NCI-H2107 treated with DMSO at 0.1 percent for 48 hours (cell line): ENCODE results near the gene CDON.
A peak's percentile ranks its signal among the peaks of the same experiment; 100 is the strongest.

Experiments
- DNase-seq: peaks from one replicate; lab custom pipeline; 2025; ENCODE audit not compliant: unreplicated experiment; lab: John Stamatoyannopoulos, UW

CDON gene, protein sequence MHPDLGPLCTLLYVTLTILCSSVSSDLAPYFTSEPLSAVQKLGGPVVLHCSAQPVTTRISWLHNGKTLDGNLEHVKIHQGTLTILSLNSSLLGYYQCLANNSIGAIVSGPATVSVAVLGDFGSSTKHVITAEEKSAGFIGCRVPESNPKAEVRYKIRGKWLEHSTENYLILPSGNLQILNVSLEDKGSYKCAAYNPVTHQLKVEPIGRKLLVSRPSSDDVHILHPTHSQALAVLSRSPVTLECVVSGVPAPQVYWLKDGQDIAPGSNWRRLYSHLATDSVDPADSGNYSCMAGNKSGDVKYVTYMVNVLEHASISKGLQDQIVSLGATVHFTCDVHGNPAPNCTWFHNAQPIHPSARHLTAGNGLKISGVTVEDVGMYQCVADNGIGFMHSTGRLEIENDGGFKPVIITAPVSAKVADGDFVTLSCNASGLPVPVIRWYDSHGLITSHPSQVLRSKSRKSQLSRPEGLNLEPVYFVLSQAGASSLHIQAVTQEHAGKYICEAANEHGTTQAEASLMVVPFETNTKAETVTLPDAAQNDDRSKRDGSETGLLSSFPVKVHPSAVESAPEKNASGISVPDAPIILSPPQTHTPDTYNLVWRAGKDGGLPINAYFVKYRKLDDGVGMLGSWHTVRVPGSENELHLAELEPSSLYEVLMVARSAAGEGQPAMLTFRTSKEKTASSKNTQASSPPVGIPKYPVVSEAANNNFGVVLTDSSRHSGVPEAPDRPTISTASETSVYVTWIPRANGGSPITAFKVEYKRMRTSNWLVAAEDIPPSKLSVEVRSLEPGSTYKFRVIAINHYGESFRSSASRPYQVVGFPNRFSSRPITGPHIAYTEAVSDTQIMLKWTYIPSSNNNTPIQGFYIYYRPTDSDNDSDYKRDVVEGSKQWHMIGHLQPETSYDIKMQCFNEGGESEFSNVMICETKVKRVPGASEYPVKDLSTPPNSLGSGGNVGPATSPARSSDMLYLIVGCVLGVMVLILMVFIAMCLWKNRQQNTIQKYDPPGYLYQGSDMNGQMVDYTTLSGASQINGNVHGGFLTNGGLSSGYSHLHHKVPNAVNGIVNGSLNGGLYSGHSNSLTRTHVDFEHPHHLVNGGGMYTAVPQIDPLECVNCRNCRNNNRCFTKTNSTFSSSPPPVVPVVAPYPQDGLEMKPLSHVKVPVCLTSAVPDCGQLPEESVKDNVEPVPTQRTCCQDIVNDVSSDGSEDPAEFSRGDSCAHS (N-terminal part only)

DNA sequence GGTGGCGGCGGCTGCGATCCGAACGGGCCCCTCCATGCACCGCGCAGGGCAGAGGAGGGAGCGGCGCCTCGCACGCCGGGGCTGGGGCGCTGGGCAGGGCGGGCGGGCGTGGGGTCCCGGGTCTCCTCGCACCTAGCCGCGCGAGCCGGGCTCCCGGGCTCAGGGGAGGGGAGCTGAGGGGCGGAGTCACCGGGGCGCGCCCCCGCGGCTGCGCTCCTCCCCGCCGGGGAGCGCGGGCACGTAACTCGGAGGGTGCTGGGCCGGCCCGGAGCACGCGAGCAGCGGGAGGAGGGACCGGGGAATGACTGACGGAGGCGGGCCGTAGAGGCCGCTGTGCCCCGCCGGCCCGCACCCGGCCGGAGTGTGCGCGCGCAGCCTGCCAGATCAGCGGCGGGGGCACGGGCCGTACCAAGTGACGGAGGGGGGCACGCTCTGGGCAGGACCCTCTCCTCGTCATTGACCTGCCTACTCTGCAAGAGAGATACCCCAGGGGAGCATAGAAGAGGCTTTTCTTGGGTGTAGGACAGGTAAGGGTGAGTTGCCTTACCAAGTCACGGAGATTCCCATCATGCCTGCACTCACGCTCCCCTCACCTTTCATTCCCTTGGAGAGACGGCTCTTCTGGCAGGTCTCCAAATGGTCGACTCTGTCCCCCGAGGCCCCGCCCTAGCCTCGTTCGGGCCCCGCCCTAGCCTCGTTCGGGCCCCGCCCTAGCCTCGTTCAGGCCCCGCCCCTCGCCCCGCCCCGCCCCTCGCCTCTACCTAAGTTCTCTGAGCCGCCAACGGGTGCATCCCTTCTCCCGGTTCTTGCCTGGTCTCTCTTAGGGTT lies at the start of gene CDON:
CDON (minus strand) TSS at position 188 of the 828 bp plus-strand sequence. CDS start 39,390 bp downstream, outside the sequence.
- peak; percentile 54 for DNase-seq

DNA sequence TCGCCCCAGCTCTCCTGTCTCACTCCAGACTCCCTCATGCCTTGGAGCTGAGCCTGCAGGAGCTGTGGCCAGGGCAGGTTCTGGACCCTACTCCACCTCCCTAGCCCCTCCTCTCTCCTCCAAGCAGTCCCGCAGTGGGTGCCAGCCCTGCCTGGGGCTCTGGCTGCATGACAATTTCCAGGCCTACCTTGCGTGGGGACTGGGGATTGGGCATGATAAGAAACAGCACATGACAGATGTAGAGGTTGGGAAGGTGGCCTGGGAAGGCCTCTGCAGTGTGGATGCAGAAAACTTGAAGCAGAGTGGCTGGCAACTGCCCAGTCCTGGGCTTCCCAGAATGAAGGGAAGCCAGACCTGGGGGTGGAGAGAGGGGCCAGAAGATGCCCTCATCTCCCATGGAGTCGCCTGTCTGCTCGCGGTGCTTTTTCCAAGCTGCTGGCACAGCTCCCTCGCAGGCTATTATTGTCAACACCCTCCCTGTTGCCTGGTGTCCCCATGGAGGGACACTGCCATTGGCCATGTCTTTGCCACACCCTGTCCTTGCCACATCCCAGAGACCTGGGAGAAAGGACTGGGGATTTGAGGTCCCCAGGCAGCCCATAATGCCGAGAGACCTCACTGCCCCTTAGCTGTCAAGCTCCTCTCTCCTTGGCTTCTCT lies 48.9 kb upstream of the CDON start:
- DNase-seq, result no peak

DNA sequence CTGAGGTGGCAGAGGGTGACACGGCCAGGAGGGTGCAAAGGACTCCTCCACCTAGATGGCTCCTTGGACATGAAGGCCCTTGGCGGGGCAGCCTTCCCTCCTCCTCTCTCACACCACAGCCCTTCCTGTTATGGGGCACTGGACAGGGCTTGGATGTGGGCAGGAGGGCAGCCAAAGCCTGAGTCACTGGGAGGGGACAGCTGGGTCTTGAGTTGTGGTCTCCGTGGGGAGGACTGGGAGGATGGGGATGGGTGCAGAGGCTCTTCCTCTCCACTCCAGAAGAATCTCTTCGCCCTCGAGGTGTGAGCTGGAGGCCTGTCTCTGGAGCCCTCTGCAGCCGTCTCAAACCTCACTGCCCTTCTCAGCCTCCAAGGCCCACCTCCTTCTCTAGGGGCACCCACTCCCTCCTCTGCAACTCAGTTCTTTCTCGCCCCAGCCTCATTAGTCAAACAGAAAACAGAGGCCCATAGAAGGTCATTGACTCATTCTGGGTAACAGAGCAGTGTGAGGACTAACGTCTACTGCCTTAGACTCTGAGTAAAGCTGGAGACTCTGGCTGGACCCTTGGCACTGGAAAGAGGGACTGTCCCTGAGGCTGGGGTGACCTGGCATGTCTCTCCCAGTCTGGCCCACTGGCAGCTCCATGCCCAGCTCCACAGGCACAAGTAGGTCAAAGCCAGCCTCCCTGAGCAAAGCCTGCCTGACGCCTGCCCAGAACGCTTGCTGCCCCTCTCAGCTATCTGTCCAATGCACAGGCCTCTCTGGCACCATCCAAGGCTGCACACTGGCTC lies 47.5 kb upstream of the CDON start:
- no peak for DNase-seq

DNA sequence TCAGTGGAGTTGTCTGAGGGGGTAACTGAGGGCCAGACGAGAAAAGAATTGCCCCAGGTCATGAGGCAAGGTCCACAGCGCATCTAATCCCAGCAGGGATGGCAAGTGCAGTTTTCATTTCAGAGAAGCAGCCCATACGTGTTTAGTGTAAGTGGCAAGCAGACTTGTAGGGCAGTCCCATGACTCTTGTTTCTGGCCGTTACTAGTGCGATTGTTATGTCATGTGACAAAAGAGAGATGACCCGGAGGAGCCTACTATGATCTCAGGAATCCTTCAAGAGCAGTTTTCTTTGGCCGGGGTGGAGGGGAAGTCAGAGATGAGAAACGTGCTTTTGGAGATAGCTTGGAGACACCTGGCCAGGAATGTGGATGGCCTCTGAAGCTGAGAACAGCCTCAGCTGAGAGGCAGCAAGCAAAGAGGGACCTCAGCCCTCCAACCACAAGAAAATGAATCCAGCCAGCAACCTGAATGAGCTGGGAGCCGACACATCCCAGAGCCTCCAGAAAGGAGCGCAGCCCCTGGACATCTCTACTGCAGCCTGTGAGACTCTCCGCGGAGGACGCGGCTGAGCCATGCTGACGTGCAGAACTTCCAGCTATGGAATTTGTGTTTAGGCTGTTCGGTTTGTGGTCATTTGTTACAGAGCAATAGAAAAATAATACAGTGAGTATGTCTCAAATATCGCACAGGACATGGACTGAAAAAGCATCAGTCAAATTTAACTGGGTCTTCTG lies 44.1 kb upstream of the CDON start:
- DNase-seq, result no peak

DNA sequence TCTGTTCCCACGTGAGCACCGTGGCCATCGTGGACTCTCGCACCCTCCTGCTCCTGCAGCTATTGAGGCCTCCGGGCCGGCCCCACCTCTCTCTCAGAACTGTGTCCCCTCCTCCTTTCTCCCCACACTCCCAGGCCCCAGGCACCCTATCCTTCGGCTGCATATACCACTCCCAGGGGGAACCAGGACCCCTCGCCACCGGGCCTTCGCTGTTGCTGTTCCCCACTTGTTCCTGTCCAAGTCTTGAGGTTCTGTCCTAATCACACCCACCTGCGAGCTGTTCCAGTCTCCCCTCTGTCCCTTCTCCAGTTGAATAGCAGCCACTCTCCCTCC lies 43.0 kb upstream of the CDON start:
- DNase-seq, result no peak

DNA sequence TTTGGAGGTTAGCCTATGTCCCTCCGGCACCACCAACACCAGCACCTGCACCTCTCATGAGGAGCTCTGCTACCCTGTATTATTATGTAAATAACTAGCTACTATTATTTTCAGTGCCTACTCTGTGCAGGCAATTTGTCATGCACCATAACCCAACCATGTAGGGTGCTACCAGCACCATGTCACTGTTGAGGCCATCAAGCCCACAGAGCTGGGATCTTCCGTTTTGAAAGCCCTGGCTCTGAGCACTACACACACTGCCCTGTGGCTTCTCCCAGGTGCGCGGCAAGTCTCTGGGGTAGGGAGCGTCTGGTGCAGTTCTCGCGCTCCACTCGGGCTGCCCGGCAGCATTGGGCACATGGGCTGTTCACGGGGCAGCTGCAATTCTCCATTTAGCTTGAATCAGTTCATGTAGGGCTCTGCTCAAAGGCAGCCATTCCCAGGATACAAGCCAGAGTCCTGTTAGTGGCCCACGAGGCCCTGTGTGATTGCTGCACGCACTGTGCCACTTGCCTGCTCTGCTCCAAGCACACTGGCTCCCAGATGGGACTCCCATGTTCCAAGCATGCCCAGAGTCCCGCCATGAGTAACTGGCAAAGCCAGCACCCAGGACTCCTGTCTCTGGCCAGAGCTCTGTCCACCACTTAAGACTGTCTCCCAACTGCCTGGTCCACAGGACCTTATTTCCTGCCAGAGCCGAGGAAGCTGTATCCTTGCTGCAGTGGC lies 42.5 kb upstream of the CDON start:
- DNase-seq, result no peak

DNA sequence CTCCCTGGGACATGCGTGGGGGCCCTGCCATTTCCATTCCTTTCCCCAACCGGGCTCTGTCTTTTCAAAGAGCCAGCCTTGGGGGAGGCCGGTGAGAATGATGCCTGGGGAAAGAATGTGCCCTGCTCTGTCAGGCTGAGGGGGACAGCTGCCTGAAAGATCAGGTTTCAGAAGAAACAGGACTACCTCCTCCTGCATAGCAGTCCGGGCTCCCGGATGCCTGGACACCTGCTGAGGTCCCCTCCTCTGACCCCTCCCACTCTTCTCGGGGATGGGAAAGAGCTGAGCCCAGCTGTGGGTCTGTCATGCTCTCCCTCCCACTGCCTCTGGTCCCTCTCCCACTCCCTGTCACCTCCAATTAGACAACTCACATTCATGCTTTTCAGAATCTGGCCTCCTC lies 41.8 kb upstream of the CDON start:
- peak; percentile 35 for DNase-seq

DNA sequence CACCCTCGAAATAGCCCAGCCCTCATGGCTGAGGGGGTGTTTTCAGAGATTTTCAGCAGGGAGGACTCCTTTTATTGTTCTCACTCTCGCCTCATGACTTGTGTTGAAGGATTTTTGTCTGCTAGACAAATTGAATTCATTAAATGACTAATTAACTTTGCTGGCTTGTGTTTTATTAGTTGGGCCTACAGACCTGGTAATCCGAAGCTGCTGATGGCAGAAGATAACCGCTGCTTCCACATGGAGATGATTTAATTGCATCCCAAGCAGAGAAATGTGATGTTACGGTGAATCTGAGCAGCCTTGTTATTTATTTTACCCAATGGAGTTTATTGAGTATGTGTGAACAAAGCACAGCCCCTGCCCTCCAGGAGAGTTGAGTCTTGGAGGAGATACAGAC lies 40.5 kb upstream of the CDON start:
- DNase-seq, result no peak

DNA sequence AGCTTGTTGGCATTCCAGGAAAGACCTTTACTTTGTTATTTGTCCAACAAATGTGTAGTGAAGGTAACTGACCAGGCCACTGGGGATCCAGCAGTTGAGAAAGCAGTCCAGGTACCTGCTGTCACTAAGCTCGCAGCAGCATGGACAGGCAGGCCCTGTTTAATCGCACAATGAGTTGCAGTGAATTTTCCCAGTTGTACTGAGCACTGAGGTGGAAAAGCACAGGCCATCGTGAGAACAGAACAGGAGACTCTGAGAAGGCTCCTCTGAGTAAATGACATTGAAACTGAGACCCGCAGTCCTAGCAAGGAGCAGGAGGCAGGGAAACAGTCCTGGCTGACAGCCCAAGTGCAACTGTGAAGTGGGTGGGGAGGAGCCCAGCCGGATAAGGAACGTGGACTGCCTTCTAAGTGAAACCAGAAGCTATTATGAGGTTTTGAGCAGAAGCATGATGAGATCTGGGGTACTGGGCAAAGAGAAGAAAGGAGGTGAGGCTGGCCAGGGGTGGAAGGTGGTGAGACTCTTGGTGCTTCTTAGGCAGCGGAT lies 39.8 kb upstream of the CDON start:
- DNase-seq, result no peak

DNA sequence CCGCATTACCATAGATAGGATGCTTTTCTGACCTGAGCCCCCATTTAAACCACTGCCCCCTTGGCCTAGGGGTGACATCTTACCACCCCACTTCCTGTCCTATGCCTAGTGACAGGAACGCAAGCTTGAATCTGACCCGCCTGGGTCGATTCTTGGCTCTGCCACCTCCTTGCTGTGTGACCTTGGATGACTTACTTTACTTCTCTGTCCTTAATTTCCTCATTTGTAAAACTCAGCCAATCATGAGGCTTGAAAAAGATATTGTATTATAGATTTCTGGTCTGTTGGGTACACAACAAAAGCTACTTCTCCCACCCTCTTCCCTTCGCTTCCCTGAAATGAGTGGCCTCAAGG lies 39.2 kb upstream of the CDON start:
- no peak for DNase-seq

DNA sequence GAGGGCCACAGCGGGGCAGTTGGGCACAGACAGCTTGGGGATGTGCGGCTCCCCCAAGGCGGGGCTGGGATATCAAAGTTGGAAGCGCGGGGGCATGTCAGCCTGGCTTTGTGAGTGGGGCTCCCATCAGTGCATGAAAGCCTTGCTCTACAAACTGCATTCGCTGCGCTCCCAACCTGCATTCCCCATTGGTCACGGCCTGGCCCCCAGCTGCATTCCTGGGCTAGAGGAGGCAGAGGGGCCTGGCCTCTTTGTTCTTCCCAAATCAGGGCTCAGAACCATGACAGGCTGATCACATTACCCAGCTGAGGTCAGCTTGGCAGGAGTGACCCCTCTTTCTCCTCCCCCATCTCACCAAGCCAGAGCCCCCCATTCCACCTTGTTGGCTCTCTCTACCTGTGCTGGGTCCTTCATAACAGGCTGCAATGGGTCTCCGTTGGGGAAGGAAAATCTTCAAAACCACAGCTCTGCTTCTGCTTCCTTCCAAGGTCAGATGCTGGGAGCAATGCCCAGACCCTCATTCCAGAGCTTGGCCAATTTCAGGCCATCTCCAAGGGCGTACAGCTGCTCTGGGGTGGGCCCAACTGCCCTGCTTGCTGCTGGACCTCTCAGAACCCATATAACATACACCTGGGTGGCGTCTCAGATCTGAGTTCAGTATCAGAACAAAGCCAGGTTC lies 38.7 kb upstream of the CDON start:
- no peak for DNase-seq

DNA sequence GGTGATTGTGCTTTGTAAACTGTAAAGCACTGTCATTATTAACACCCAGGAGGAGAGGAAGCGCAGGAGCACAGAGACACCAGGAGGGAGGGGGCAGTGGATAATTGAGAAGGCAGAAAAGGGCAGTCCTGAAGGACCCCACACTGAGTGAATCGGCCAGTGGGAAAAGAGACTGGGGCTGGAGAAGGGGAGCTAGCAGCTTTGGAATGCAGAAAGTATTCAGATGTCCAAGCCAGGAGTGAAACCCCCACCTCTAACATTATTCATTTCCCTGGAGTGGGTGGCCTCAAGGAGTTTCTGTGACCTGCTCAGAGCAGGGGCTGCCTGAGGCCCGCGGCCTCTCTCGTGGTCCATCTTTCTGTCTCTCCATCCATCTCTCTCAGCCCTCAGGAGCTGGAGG lies 38.0 kb upstream of the CDON start:
- DNase-seq, result no peak

DNA sequence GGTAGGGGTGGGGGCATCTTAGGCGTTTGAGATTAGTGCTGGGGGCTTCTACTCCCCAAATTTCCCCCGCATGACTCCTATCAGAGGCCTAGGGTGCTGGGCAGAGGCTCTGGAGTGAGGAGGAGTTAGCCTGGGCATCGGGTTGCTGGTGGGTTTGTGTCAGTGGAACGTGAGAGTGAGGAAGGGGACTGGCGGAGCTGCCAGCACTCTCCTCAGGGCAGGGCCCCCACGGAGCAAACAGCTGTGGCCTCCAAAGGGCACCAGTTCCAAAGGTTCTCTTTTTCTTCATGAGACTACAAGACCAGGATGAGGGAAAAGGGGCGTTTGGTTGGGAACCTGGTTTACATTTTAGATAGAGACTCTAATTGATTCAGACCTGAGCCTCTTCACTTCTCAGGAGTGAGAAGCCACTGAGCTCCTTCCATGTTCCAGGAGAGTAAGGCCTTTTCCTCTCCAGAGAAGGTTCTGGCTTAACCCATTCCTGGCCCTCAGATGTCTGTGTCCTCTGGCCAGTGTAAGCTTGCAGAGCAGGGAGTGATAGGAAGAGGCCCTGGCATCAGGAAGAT lies 35.6 kb upstream of the CDON start:
- no peak for DNase-seq

DNA sequence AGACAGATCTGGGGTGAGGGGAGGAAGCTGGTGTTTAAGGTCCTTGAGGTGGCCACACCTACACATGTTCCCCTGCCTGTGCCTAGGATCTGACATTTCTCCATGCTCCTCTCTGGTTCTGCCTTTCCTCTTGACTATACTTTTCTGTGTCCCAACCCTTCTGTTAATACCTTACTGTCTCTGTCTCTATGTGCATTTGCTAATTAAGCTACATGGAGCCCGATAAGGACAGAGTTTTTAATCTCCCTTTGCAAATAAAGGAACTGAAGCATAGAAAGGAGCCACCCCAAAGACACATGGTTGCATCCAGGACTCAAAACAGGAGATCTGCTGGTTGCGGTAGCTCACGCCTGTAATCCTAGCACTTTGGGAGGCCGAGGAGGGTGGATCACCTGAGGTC lies 33.1 kb upstream of the CDON start:
- DNase-seq, result no peak

DNA sequence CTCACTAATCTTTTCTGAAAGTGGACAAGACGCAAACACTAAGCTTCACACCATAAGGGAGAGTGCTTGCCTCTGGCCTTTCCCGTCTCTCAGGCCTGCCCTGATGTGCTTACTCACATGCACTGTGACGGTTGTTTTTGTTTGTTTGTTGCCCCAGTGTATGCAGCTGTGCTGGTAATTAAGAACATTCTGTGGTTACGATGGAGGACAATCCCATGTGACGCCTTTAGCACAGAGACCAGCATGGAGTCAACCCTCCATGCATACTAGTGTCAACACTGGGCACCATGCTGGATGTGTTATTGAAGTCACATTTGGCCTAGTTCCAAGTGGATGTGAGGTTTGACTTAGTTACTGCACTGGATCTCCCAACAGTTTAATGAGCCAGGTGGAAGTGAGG lies 27.8 kb upstream of the CDON start:
- peak; percentile 49 for DNase-seq

DNA sequence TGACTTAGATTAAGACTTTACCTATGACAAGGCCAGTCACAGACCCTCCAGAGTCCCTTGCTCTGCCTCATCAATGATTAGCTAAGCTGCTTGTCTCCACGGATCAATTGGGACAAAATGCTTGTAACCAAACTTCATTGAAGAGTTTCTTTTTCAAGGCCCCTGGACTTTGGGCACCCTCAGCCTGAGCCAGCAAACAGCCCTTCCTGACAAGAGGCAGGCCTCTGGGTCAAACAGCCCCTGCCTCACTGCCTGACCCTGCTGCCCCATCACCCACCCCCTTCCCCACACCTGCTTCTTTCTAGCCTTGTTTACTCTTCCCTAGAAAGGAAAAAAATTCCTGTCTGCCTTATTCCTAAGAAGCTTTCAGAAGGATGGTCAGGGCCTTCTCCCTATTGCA lies 26.3 kb upstream of the CDON start:
- no peak for DNase-seq

DNA sequence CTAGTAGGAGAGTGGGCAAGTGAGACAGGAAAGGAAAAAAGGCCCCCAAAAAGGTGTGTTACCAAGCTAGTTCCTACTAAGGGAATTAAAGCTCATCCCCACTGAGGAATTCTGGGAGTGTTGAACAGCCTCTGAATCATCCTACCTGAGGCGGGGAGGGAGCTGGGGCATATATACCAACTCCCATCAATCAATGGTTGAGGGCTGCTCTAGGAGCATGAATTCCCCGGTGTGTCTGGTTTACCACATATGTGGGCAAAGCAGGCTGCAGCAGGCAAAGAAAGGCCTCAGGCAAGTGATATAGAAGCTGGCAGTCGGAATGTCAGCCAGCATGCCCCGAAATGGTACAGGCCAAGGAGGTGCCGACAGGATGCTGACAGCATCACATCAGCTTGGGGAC lies 23.6 kb upstream of the CDON start:
- no peak for DNase-seq
